Measurements from ENCODE around the gene ESRRA. TPM values are rescaled to one million over a fixed set of nuclear protein-coding genes. Genes with fewer than 3 reads are reported as not detected.

The ESRRA gene
- total and polyA plus RNA-seq, 2 donors = 20.5 to 48.0 TPM

GRCh38 chr11:64281957-64282770, 23.2 kb upstream of the ESRRA start:
- WGBS = 98% methylated on average over 22 of the region's 22 CpGs
- peaks cover 14 to 24% of the 10 kb centered on the region in 2 donors for H3K4me1 ChIP-seq (ENCODE audit: control insufficient read depth in 2 of 2, insufficient read depth in 2 of 2, low read length in 2 of 2)
- H3K27ac ChIP-seq (ENCODE audit: low read depth in 1 of 2, low read length in 1 of 2) = no peak overlapping the region

DNA sequence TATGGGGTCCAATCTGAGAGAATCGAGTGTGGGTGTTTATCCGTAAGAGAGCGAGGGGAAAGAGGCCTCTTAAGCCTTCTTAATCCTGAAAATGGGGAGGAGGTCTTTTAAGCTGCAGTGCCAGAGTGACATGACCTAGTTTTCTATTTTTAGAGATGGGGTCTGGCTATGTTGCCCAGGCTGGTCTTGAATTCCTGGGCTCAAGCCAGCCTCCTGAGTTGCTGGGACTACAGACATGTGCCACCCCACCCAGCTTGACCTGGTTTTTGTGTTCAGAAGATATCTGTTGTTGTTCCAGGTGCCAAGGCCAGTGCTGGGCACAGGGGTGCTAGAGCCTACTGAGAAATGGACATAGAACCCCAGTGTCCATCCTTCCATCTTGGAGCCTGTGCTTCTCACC, 22.2 kb upstream of the ESRRA start:
- no peak overlapping the region for H3K4me3 ChIP-seq (ENCODE audit: low read length in 2 of 2)
- peaks cover 25 to 29% of the 10 kb centered on the region in 2 donors for H3K36me3 ChIP-seq (ENCODE audit: control insufficient read depth in 2 of 2, insufficient read depth in 2 of 2, low read length in 1 of 2)
- H3K27me3 ChIP-seq (ENCODE audit: control insufficient read depth in 2 of 2, insufficient read depth in 1 of 2, low read length in 1 of 2) = no peaks in the 10 kb centered on the region
- WGBS = 98% methylated on average over 3 of the region's 3 CpGs
- H3K27ac ChIP-seq (ENCODE audit: low read depth in 1 of 2, low read length in 1 of 2) = no peak overlapping the region
- no peak for DNase-seq (ENCODE audit: low read depth in 6 of 9, low spot score in 9 of 9)
- peaks cover 0 to 7% of the 10 kb centered on the region in 2 donors for H3K9me3 ChIP-seq (ENCODE audit: control insufficient read depth in 2 of 2, insufficient read depth in 1 of 2, low read length in 1 of 2)
- H3K4me1 ChIP-seq (ENCODE audit: control insufficient read depth in 2 of 2, insufficient read depth in 2 of 2, low read length in 2 of 2) = peaks cover 14 to 24% of the 10 kb centered on the region in 2 donors

More at GRCh38 chr11:64281957-64282770, 23.2 kb upstream of the ESRRA start:
- Histone ChIP-seq H3K36me3 (ENCODE audit: control insufficient read depth in 2 of 2, insufficient read depth in 2 of 2, low read length in 1 of 2) (peaks cover 27 to 34% of the 10 kb centered on the region in 2 donors), H3K4me3 (ENCODE audit: low read length in 2 of 2) (no peak overlapping the region), H3K9me3 (ENCODE audit: control insufficient read depth in 2 of 2, insufficient read depth in 1 of 2, low read length in 1 of 2) (peaks cover 0 to 7% of the 10 kb centered on the region in 2 donors), H3K27me3 (ENCODE audit: control insufficient read depth in 2 of 2, insufficient read depth in 1 of 2, low read length in 1 of 2) (no peaks in the 10 kb centered on the region)
- no peak for DNase-seq (ENCODE audit: low read depth in 6 of 9, low spot score in 9 of 9)

- H3K4me1 ChIP-seq (ENCODE audit: control insufficient read depth in 2 of 2, insufficient read depth in 2 of 2, low read length in 2 of 2) = peaks cover 14 to 24% of the 10 kb centered on the region in 2 donors
Measured at GRCh38 chr11:64284048-64284961, 21.0 kb upstream of the ESRRA start, which contains the start of gene BAD. TSS of gene BAD (minus strand) at chr11:64284665. CDS start at chr11:64284368, 297 bp downstream.

GRCh38 chr11:64284962-64285884, 20.1 kb upstream of the ESRRA start, which contains the start of gene GPR137:
TSS of gene GPR137 (plus strand) at chr11:64285848. CDS start at chr11:64286525, 677 bp downstream.
- Histone ChIP-seq H3K9me3 (ENCODE audit: control insufficient read depth in 2 of 2, insufficient read depth in 1 of 2, low read length in 1 of 2) (peaks cover 0 to 7% of the 10 kb centered on the region in 2 donors), H3K36me3 (ENCODE audit: control insufficient read depth in 2 of 2, insufficient read depth in 2 of 2, low read length in 1 of 2) (peaks cover 16 to 21% of the 10 kb centered on the region in 2 donors), H3K4me1 (ENCODE audit: control insufficient read depth in 2 of 2, insufficient read depth in 2 of 2, low read length in 2 of 2) (peaks cover 14 to 24% of the 10 kb centered on the region in 2 donors), H3K27me3 (ENCODE audit: control insufficient read depth in 2 of 2, insufficient read depth in 1 of 2, low read length in 1 of 2) (peaks cover 5 to 15% of the 10 kb centered on the region in 2 donors), H3K4me3 (ENCODE audit: low read length in 2 of 2) (peak within 1 kb of the TSS; percentile 69 to 73), H3K27ac (ENCODE audit: low read depth in 1 of 2, low read length in 1 of 2) (peak within 1 kb of the TSS; percentile 81 to 96)
- under 1% methylated on average over 102 of the region's 102 CpGs for WGBS
- DNase-seq (ENCODE audit: low read depth in 6 of 9, low spot score in 9 of 9) = peak; percentile 67 to 96 (median 89)

More at GRCh38 chr11:64284048-64284961, 21.0 kb upstream of the ESRRA start, which contains the start of gene BAD:
- 6% methylated on average over 44 of the region's 44 CpGs for WGBS
- Histone ChIP-seq H3K9me3 (ENCODE audit: control insufficient read depth in 2 of 2, insufficient read depth in 1 of 2, low read length in 1 of 2) (peaks cover 0 to 7% of the 10 kb centered on the region in 2 donors), H3K36me3 (ENCODE audit: control insufficient read depth in 2 of 2, insufficient read depth in 2 of 2, low read length in 1 of 2) (peaks cover 16 to 21% of the 10 kb centered on the region in 2 donors), H3K27ac (ENCODE audit: low read depth in 1 of 2, low read length in 1 of 2) (peak within 1 kb of the TSS; percentile 81 to 96), H3K27me3 (ENCODE audit: control insufficient read depth in 2 of 2, insufficient read depth in 1 of 2, low read length in 1 of 2) (peaks cover 0 to 5% of the 10 kb centered on the region in 2 donors), H3K4me3 (ENCODE audit: low read length in 2 of 2) (peak within 1 kb of the TSS; percentile 69 to 73)
- peak; percentile 78 to 95 (median 87) for DNase-seq (ENCODE audit: low read depth in 6 of 9, low spot score in 9 of 9)

- Histone ChIP-seq H3K4me1 (ENCODE audit: control insufficient read depth in 2 of 2, insufficient read depth in 2 of 2, low read length in 2 of 2) (peaks cover 14 to 24% of the 10 kb centered on the region in 2 donors), H3K9me3 (ENCODE audit: control insufficient read depth in 2 of 2, insufficient read depth in 1 of 2, low read length in 1 of 2) (peaks cover 0 to 12% of the 10 kb centered on the region in 2 donors), H3K36me3 (ENCODE audit: control insufficient read depth in 2 of 2, insufficient read depth in 2 of 2, low read length in 1 of 2) (peaks cover 14 to 19% of the 10 kb centered on the region in 2 donors), H3K4me3 (ENCODE audit: low read length in 2 of 2) (peak overlapping the region; percentile 69 to 73), H3K27me3 (ENCODE audit: control insufficient read depth in 2 of 2, insufficient read depth in 1 of 2, low read length in 1 of 2) (peaks cover 15 to 24% of the 10 kb centered on the region in 2 donors), H3K27ac (ENCODE audit: low read depth in 1 of 2, low read length in 1 of 2) (peak overlapping the region in 1 of 2 donors; percentile 81)
- DNase-seq (ENCODE audit: low read depth in 6 of 9, low spot score in 9 of 9) = peak in 2 of 9 donors; percentile 39 to 51
- 31% methylated on average over 40 of the region's 40 CpGs for whole genome bisulfite sequencing
Measured at GRCh38 chr11:64285885-64286800, 19.2 kb upstream of the ESRRA start.

DNA sequence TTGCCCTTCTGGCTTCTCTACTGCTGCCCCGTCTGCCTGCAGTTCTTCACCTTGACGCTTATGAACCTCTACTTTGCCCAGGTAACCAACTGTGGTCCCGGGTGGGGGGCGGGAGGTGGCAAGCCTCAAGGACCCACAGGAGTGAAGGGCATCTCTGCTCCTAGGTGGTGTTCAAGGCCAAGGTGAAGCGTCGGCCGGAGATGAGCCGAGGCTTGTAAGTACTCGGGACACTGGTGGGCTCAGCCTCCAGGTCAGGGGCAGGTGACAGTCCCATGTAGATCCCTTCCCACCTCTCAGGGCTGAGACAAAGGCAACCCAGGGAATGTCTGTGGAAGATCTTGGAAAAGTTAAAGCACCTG, 18.5 kb upstream of the ESRRA start:
- Histone ChIP-seq H3K4me3 (ENCODE audit: low read length in 2 of 2) (no peak overlapping the region), H3K9me3 (ENCODE audit: control insufficient read depth in 2 of 2, insufficient read depth in 1 of 2, low read length in 1 of 2) (peaks cover 0 to 12% of the 10 kb centered on the region in 2 donors), H3K27ac (ENCODE audit: low read depth in 1 of 2, low read length in 1 of 2) (no peak overlapping the region), H3K27me3 (ENCODE audit: control insufficient read depth in 2 of 2, insufficient read depth in 1 of 2, low read length in 1 of 2) (peaks cover 21 to 30% of the 10 kb centered on the region in 2 donors), H3K36me3 (ENCODE audit: control insufficient read depth in 2 of 2, insufficient read depth in 2 of 2, low read length in 1 of 2) (peaks cover 10 to 14% of the 10 kb centered on the region in 2 donors), H3K4me1 (ENCODE audit: control insufficient read depth in 2 of 2, insufficient read depth in 2 of 2, low read length in 2 of 2) (peaks cover 14 to 24% of the 10 kb centered on the region in 2 donors)
- WGBS = 98% methylated on average over 9 of the region's 9 CpGs
- DNase-seq (ENCODE audit: low read depth in 6 of 9, low spot score in 9 of 9) = no peak

DNA sequence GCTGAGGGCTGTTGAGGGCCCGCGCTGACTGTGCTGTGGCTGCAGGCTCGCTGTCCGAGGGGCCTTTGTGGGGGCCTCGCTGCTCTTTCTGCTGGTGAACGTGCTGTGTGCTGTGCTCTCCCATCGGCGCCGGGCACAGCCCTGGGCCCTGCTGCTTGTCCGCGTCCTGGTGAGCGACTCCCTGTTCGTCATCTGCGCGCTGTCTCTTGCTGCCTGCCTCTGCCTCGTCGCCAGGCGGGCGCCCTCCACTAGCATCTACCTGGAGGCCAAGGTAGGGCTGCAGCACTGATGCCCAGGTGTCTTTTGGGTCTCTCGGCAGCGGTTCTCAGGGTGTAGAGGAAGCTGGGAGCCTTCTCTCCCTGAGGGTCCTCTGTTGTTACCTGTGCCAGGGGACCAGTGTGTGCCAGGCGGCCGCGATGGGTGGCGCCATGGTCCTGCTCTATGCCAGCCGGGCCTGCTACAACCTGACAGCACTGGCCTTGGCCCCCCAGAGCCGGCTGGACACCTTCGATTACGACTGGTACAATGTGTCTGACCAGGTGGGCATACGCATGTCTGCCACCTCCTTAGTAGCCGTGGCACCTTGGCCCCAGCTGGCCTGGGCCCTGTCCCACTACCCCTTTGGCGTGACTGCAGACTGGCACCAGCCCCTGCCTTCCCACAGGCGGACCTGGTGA, 17.5 kb upstream of the ESRRA start:
- Histone ChIP-seq H3K4me3 (ENCODE audit: low read length in 2 of 2) (no peak overlapping the region), H3K9me3 (ENCODE audit: control insufficient read depth in 2 of 2, insufficient read depth in 1 of 2, low read length in 1 of 2) (peaks cover 0 to 12% of the 10 kb centered on the region in 2 donors), H3K27me3 (ENCODE audit: control insufficient read depth in 2 of 2, insufficient read depth in 1 of 2, low read length in 1 of 2) (peaks cover 31 to 40% of the 10 kb centered on the region in 2 donors), H3K4me1 (ENCODE audit: control insufficient read depth in 2 of 2, insufficient read depth in 2 of 2, low read length in 2 of 2) (peaks cover 17 to 27% of the 10 kb centered on the region in 2 donors), H3K27ac (ENCODE audit: low read depth in 1 of 2, low read length in 1 of 2) (no peak overlapping the region), H3K36me3 (ENCODE audit: control insufficient read depth in 2 of 2, insufficient read depth in 2 of 2, low read length in 1 of 2) (peaks cover 7 to 8% of the 10 kb centered on the region in 2 donors)
- no peak for DNase-seq (ENCODE audit: low read depth in 6 of 9, low spot score in 9 of 9)
- WGBS = 99% methylated on average over 33 of the region's 33 CpGs

Measured in thymus (tissue), 11 donors.